Uterus (tissue), 2 donors: Measurements from ENCODE around the gene CALN1.

Source experiments
- POLR2A ChIP-seq, 2 donors: fragments of 450-650 bp; IDR thresholded peaks; one replicate each; pipeline ENCODE4 v1.6.1; 2016; ENCODE audit warnings: antibody characterized with exemption in 2 of 2, mild to moderate bottlenecking in 1 of 2, moderate library complexity in 1 of 2
- TF ChIP-seq, protein P1 (sequence below), 4 experiments: fragments of 200-600 bp in 2 of 4; fragments of 450-650 bp in 2 of 4; sonication (generic) in 2 of 4; IDR thresholded peaks; one replicate each; pipeline ENCODE4 v1.5.1; 2016 to 2019; ENCODE audit warnings: antibody characterized with exemption in 4 of 4, mild to moderate bottlenecking in 2 of 4, moderate library complexity in 1 of 4

DNA sequence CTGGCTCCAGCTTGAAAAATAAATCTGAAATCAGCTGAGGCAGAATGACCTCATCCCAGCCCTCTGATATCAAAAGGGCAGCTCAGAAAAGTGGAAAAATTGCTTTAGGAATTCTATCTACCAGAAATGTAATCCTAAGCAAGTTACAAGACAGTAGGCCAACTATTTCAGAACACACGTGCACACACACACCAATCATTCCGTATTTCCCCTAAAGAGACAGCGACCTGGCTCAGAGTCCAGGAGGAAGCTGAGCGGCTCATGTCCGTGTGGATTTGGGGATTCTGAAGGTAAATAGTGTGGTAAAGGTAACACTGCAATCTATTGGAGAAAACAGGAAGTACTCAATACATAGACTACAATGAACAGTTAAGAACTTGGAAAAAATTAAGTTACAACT, 288.2 kb downstream of the CALN1 start:
- TF ChIP-seq, protein P1, sequence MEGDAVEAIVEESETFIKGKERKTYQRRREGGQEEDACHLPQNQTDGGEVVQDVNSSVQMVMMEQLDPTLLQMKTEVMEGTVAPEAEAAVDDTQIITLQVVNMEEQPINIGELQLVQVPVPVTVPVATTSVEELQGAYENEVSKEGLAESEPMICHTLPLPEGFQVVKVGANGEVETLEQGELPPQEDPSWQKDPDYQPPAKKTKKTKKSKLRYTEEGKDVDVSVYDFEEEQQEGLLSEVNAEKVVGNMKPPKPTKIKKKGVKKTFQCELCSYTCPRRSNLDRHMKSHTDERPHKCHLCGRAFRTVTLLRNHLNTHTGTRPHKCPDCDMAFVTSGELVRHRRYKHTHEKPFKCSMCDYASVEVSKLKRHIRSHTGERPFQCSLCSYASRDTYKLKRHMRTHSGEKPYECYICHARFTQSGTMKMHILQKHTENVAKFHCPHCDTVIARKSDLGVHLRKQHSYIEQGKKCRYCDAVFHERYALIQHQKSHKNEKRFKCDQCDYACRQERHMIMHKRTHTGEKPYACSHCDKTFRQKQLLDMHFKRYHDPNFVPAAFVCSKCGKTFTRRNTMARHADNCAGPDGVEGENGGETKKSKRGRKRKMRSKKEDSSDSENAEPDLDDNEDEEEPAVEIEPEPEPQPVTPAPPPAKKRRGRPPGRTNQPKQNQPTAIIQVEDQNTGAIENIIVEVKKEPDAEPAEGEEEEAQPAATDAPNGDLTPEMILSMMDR (IDR thresholded peaks at IDR 0.05) = no peak
- no peak for TF ChIP-seq POLR2A (IDR thresholded peaks at IDR 0.05)
